Adrenal gland (tissue), 5 donors: ENCODE data around the gene SEMA4B.
"Not testable (repeated sequence)": the region's sequence is repeated elsewhere in the genome, so short reads cannot be mapped to it uniquely, and the experiment has no call there.

Source experiments
- POLR2A ChIP-seq, 2 donors: fragments of 450-650 bp; IDR thresholded peaks; one replicate each; pipeline ENCODE4 v1.6.1; 2017; ENCODE audit warnings: antibody characterized with exemption in 2 of 2, mild to moderate bottlenecking in 2 of 2, moderate library complexity in 1 of 2
- TF ChIP-seq, protein P1 (sequence below), 6 experiments: fragments of 450-650 bp in 4 of 6; fragments of 200-600 bp in 2 of 6; sonication (generic) in 1 of 6; IDR thresholded peaks; 1 replicate in 5 of 6; 2 replicates in 1 of 6; pipeline versions ENCODE4 v1.5.1 to v1.8.0; 2016 to 2021; ENCODE audit warnings: antibody characterized with exemption in 6 of 6, mild to moderate bottlenecking in 2 of 6, moderate library complexity in 1 of 6
- donor health status: DM: no; HTN: no; CAD: no.

DNA sequence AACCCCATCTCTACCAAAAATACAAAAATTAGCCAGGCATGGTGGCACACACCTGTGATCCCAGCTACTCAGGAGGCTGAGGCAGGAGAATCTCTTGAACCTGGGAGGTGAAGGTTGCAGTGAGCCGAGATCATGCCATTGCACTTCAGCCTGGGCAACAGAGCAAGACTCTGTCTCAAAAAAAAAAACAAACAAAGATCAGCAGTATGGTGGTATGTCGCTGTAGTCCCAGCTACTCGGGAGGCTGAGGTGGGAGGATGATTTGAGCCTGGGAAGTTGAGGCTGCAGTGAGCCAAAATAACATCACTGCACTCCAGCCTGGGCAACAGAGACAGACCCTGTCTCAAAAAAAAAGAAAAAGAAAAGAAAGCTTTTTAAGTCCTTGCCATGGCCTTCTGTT is 36.9 kb upstream of the SEMA4B start:
- TF ChIP-seq, protein P1, sequence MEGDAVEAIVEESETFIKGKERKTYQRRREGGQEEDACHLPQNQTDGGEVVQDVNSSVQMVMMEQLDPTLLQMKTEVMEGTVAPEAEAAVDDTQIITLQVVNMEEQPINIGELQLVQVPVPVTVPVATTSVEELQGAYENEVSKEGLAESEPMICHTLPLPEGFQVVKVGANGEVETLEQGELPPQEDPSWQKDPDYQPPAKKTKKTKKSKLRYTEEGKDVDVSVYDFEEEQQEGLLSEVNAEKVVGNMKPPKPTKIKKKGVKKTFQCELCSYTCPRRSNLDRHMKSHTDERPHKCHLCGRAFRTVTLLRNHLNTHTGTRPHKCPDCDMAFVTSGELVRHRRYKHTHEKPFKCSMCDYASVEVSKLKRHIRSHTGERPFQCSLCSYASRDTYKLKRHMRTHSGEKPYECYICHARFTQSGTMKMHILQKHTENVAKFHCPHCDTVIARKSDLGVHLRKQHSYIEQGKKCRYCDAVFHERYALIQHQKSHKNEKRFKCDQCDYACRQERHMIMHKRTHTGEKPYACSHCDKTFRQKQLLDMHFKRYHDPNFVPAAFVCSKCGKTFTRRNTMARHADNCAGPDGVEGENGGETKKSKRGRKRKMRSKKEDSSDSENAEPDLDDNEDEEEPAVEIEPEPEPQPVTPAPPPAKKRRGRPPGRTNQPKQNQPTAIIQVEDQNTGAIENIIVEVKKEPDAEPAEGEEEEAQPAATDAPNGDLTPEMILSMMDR (IDR thresholded peaks at IDR 0.05) = not testable (repeated sequence)
- TF ChIP-seq POLR2A (IDR thresholded peaks at IDR 0.05) = not testable (repeated sequence)
